CD14-positive monocyte (primary cell): ENCODE data around the gene POGLUT2. TPM values are rescaled to one million over a fixed set of nuclear protein-coding genes. Genes with fewer than 3 reads are reported as not detected.
"Not testable (repeated sequence)": the region's sequence is repeated elsewhere in the genome, so short reads cannot be mapped to it uniquely, and the experiment has no call there.

Source experiments
- DNase-seq, 3 donors: peaks; one replicate each; pipeline ENCODE4 v3.0.0-alpha.2; 2011 to 2022
- H2AFZ ChIP-seq: 2 replicates; pipeline ENCODE4 v1.6.0; 2012; ENCODE audit warnings: mild to moderate bottlenecking, low read depth, low read length, inconsistent platforms; ENCODE audit not compliant: insufficient read depth, poor library complexity, severe bottlenecking
- H3K27ac ChIP-seq, 2 donors: 1 replicate in 1 of 2; 2 replicates in 1 of 2; pipeline ENCODE4 v1.5.1; 2012 to 2013; ENCODE audit warnings: low read length in 2 of 2, control low read depth in 1 of 2, inconsistent platforms in 1 of 2, low read depth in 1 of 2, mild to moderate bottlenecking in 1 of 2
- H3K27me3 ChIP-seq, 2 donors: one replicate each; pipeline versions ENCODE4 v1.6.0 to v1.6.1; 2011 to 2013; ENCODE audit warnings: low read length in 2 of 2; ENCODE audit not compliant: control insufficient read depth in 2 of 2, insufficient read depth in 2 of 2
- H3K36me3 ChIP-seq, 2 donors: replicated peaks in 1 of 2; 1 replicate in 1 of 2; 2 replicates in 1 of 2; pipeline versions ENCODE4 v1.5.1 to v1.6.1; 2012 to 2013; ENCODE audit warnings: low read length in 2 of 2, control low read depth in 1 of 2, inconsistent platforms in 1 of 2, mild to moderate bottlenecking in 1 of 2; ENCODE audit not compliant: insufficient read depth in 2 of 2, control insufficient read depth in 1 of 2
- H3K4me1 ChIP-seq, 2 donors: 1 replicate in 1 of 2; 2 replicates in 1 of 2; pipeline versions ENCODE4 v1.5.1 to v1.6.1; 2012 to 2013; ENCODE audit warnings: low read length in 2 of 2, control low read depth in 1 of 2, inconsistent platforms in 1 of 2, mild to moderate bottlenecking in 1 of 2, moderate library complexity in 1 of 2; ENCODE audit not compliant: insufficient read depth in 2 of 2, control insufficient read depth in 1 of 2
- H3K4me2 ChIP-seq: replicated peaks from 2 replicates; pipeline ENCODE3; 2012; ENCODE audit warnings: low read length, moderate library complexity, mild to moderate bottlenecking; ENCODE audit not compliant: poor library complexity, severe bottlenecking; ENCODE audit errors: extremely low read depth
- H3K4me3 ChIP-seq, 3 experiments: fragments of 200-600 bp in 1 of 3; sonication (generic) in 1 of 3; replicated peaks in 1 of 3; 1 replicate in 2 of 3; 2 replicates in 1 of 3; pipeline ENCODE4 v1.5.1; 2011 to 2013; ENCODE audit warnings: low read length in 3 of 3, mild to moderate bottlenecking in 3 of 3, control low read depth in 2 of 3, low read depth in 2 of 3, inconsistent platforms in 1 of 3, moderate library complexity in 1 of 3
- H3K79me2 ChIP-seq: 2 replicates; pipeline ENCODE4 v1.6.0; 2012; ENCODE audit warnings: mild to moderate bottlenecking, control low read depth, inconsistent platforms, low read length, moderate library complexity; ENCODE audit not compliant: insufficient read depth
- H3K9ac ChIP-seq: 2 replicates; pipeline ENCODE4 v1.6.0; 2017; ENCODE audit warnings: low read length, mild to moderate bottlenecking; ENCODE audit not compliant: insufficient read depth, poor library complexity, severe bottlenecking
- H3K9me3 ChIP-seq, 2 donors: replicated peaks in 1 of 2; 1 replicate in 1 of 2; 2 replicates in 1 of 2; pipeline versions ENCODE4 v1.5.1 to v1.6.1; 2012 to 2013; ENCODE audit warnings: low read length in 2 of 2, control low read depth in 1 of 2; ENCODE audit not compliant: control insufficient read depth in 1 of 2, insufficient read depth in 1 of 2
- H4K20me1 ChIP-seq: 2 replicates; pipeline ENCODE4 v1.6.0; 2012; ENCODE audit warnings: mild to moderate bottlenecking, low read length, control low read depth, moderate library complexity; ENCODE audit not compliant: insufficient read depth
- H3K27ac Mint-ChIP-seq, 7 donors: one replicate each; pipeline ENCODE4 v1.8.0; 2020; ENCODE audit warnings: mild to moderate bottlenecking in 7 of 7, mixed read lengths in 7 of 7, moderate library complexity in 6 of 7, inconsistent platforms in 2 of 7
- H3K27me3 Mint-ChIP-seq, 3 donors: one replicate each; pipeline ENCODE4 v1.8.0; 2021 to 2022; ENCODE audit warnings: low read depth in 3 of 3, mild to moderate bottlenecking in 3 of 3, mixed read lengths in 3 of 3, moderate library complexity in 3 of 3, inconsistent platforms in 1 of 3
- H3K36me3 Mint-ChIP-seq, 2 donors: one replicate each; pipeline ENCODE4 v1.8.0; 2020; ENCODE audit warnings: mixed read lengths in 2 of 2, inconsistent platforms in 1 of 2, mild to moderate bottlenecking in 1 of 2
- H3K4me1 Mint-ChIP-seq: one replicate; pipeline ENCODE4 v1.8.0; 2020; ENCODE audit warnings: mild to moderate bottlenecking, mixed read lengths
- H3K4me3 Mint-ChIP-seq, 2 donors: one replicate each; pipeline ENCODE4 v1.8.0; 2020; ENCODE audit warnings: mild to moderate bottlenecking in 2 of 2, mixed read lengths in 2 of 2, moderate library complexity in 1 of 2
- H3K9me3 Mint-ChIP-seq, 7 donors: one replicate each; pipeline ENCODE4 v1.8.0; 2020 to 2022; ENCODE audit warnings: mixed read lengths in 7 of 7, mild to moderate bottlenecking in 6 of 7, moderate library complexity in 6 of 7, inconsistent platforms in 2 of 7
- WGBS: methylation state at CpG from one replicate; pipeline ENCODE4 v1.1.5; 2013; ENCODE audit warnings: missing lambda C conversion rate; ENCODE audit not compliant: insufficient coverage; 5-methylcytosine and 5-hydroxymethylcytosine counted together
- intact Hi-C, 2 donors: fragments of 100-400 bp; cut with micrococcal nuclease; formaldehyde crosslinking; loops; one replicate each; pipeline versions ENCODE4 v1.15.0 to v1.15.1; 2023
- polyA plus RNA-seq, 3 donors: library from polyadenylated mRNA; depleted of rRNA in 1 of 3; unstranded in 2 of 3; stranded (reverse) in 1 of 3; fragments of 300-500 nt in 2 of 3; fragments of >200 nt in 1 of 3; fragmentation: Illumina TruSeq in 2 of 3; gene quantifications; 1 replicate in 2 of 3; 2 replicates in 1 of 3; pipeline ENCODE4 v1.2.3, GENCODE V29; 2012 to 2021
- TF ChIP-seq, protein P1 (sequence below): fragments of 200-600 bp; IDR thresholded peaks from one replicate; pipeline ENCODE4 v1.8.0; 2022; ENCODE audit warnings: antibody characterized with exemption, mild to moderate bottlenecking

POGLUT2 gene
- polyA plus RNA-seq, 3 donors: 0.22 TPM; not detected in 2

DNA sequence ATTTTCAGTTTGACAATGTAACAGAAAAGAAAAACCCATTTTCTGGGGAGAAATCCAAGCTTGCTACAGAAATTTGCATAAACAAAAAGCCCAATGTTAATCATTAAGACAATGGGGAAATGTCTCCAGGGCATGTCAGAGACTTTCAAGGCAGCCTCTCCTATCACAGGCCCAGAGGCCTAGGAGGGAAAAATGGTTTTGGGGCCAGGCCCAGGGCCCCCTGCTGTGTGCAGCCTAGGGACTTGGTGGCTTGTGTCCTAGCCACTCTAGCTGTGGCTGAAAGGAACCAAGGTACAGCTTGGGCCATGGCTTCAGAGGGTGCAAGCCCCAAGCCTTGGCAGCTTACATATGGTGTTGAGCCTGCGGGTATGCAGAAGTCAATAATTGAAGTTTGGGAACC is 17.2 kb downstream of the POGLUT2 start:
- Histone ChIP-seq H3K9ac (no peak overlapping the region), H3K27ac (no peak overlapping the region), H3K27me3 (no peaks in the 10 kb centered on the region), H3K4me1 (no peaks in the 10 kb centered on the region), H3K36me3 (no peaks in the 10 kb centered on the region), H3K4me2 (no peak overlapping the region), H3K79me2 (no peaks in the 10 kb centered on the region), H3K4me3 (no peak overlapping the region), H3K9me3 (peaks cover 0 to 7% of the 10 kb centered on the region in 2 donors), H4K20me1 (no peaks in the 10 kb centered on the region), H2AFZ (no peak overlapping the region)
- Mint-ChIP-seq H3K27me3 (no peaks in the 10 kb centered on the region), H3K27ac (peak overlapping the region in 1 of 7 donors; percentile 54), H3K9me3 (peaks cover 0 to 18% (median 8%) of the 10 kb centered on the region in 7 donors), H3K4me3 (no peak overlapping the region), H3K4me1 (peaks cover 2% of the 10 kb centered on the region), H3K36me3 (no peaks in the 10 kb centered on the region)
- TF ChIP-seq, protein P1, sequence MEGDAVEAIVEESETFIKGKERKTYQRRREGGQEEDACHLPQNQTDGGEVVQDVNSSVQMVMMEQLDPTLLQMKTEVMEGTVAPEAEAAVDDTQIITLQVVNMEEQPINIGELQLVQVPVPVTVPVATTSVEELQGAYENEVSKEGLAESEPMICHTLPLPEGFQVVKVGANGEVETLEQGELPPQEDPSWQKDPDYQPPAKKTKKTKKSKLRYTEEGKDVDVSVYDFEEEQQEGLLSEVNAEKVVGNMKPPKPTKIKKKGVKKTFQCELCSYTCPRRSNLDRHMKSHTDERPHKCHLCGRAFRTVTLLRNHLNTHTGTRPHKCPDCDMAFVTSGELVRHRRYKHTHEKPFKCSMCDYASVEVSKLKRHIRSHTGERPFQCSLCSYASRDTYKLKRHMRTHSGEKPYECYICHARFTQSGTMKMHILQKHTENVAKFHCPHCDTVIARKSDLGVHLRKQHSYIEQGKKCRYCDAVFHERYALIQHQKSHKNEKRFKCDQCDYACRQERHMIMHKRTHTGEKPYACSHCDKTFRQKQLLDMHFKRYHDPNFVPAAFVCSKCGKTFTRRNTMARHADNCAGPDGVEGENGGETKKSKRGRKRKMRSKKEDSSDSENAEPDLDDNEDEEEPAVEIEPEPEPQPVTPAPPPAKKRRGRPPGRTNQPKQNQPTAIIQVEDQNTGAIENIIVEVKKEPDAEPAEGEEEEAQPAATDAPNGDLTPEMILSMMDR: no peak
- intact Hi-C loops: no loop called here
- WGBS: 100% methylated on average over 1 of the region's 1 CpG
- DNase-seq: no peak

DNA sequence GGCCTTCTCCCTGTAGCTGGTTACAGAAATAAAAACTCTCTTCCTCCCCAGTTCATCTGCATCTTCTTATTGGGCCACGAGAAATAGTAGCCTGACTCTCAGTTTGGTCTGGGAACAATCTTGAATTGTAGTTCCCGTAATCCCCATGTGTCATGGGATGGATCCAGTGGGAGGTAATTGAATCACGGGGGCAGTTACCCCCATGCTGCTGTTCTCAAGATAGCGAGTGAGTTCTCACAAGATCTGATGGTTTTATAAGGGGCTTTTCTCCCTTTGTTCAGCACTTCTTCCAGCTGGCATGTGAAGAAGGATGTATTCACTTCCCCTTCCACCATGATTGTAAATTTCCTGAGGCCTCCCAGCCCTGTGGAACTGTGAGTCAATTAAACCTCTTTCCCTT is 18.1 kb downstream of the POGLUT2 start:
- intact Hi-C loops, H3K79me2 ChIP-seq, H3K27ac ChIP-seq, H3K4me3 ChIP-seq, H3K27me3 ChIP-seq, H3K27me3 Mint-ChIP-seq, H2AFZ ChIP-seq, H3K36me3 ChIP-seq, H3K9ac ChIP-seq, DNase-seq, H3K4me3 Mint-ChIP-seq, H3K36me3 Mint-ChIP-seq, H3K9me3 ChIP-seq, H3K4me1 ChIP-seq, H3K4me1 Mint-ChIP-seq, H3K27ac Mint-ChIP-seq, H4K20me1 ChIP-seq, H3K4me2 ChIP-seq: not testable (repeated sequence)
- WGBS: 100% methylated on average over 2 of the region's 4 CpGs
- H3K9me3 Mint-ChIP-seq: peaks cover 0 to 18% (median 8%) of the 10 kb centered on the region in 7 donors
